DND-41 (cell line): ENCODE data around the gene GMPPB.

Experiments
- ATAC-seq: fragments of 200-7000 bp; cut with Tn5 transposase; 3 replicates; pipeline ENCODE4 v1.9.1; 2021; ENCODE audit warnings: low read depth; ENCODE audit not compliant: insufficient read depth
- DNase-seq: peaks from one replicate; pipeline ENCODE4 v3.0.0-alpha.2; 2020
- H2AFZ ChIP-seq: 2 replicates; pipeline ENCODE4 v1.6.0; 2012; ENCODE audit warnings: low read depth, low read length
- H3K27ac ChIP-seq: 2 replicates; pipeline ENCODE4 v1.5.1; 2012; ENCODE audit warnings: low read length, inconsistent platforms
- H3K27me3 ChIP-seq: fragments of 200-600 bp; sonication (generic); 2 replicates; pipeline ENCODE4 v1.6.0; 2012; ENCODE audit warnings: low read length, mild to moderate bottlenecking, inconsistent platforms; ENCODE audit not compliant: insufficient read depth, poor library complexity
- H3K36me3 ChIP-seq: 2 replicates; pipeline ENCODE4 v1.5.1; 2012; ENCODE audit warnings: low read length, inconsistent platforms; ENCODE audit not compliant: insufficient read depth
- H3K4me1 ChIP-seq: 2 replicates; pipeline ENCODE4 v1.5.1; 2012; ENCODE audit warnings: mild to moderate bottlenecking, low read length; ENCODE audit not compliant: insufficient read depth
- H3K4me2 ChIP-seq: 2 replicates; pipeline ENCODE4 v1.6.0; 2012; ENCODE audit warnings: mild to moderate bottlenecking, moderate library complexity, low read length, inconsistent platforms; ENCODE audit not compliant: insufficient read depth
- H3K4me3 ChIP-seq, 2 experiments: fragments of 200-600 bp in 1 of 2; shearing (Covaris generic) in 1 of 2; 2 replicates each; pipeline ENCODE4 v1.5.1; 2012 to 2016; ENCODE audit warnings: inconsistent platforms in 2 of 2, low read length in 2 of 2, mild to moderate bottlenecking in 2 of 2, low read depth in 1 of 2, moderate library complexity in 1 of 2
- H3K79me2 ChIP-seq: 2 replicates; pipeline ENCODE4 v1.6.0; 2012; ENCODE audit warnings: low read length, inconsistent platforms; ENCODE audit not compliant: insufficient read depth
- H3K9ac ChIP-seq: 2 replicates; pipeline ENCODE4 v1.6.0; 2012; ENCODE audit warnings: low read depth, mild to moderate bottlenecking, inconsistent platforms, low read length, moderate library complexity
- H3K9me3 ChIP-seq: 2 replicates; pipeline ENCODE4 v1.5.1; 2012; ENCODE audit warnings: low read length, moderate library complexity, mild to moderate bottlenecking, inconsistent platforms; ENCODE audit not compliant: insufficient read depth, severe bottlenecking
- H4K20me1 ChIP-seq: 2 replicates; pipeline ENCODE4 v1.6.0; 2012; ENCODE audit warnings: low read length; ENCODE audit not compliant: insufficient read depth
- CTCF ChIP-seq: IDR thresholded peaks from 2 replicates; pipeline ENCODE4 v1.5.1; 2012; ENCODE audit warnings: borderline replicate concordance, low read length, moderate library complexity, mild to moderate bottlenecking; ENCODE audit not compliant: poor library complexity, severe bottlenecking; ENCODE audit errors: extremely low read depth
- EZH2 ChIP-seq: IDR thresholded peaks from 3 replicates; pipeline ENCODE4 v1.6.1; 2012; ENCODE audit warnings: borderline replicate concordance, low read depth, mild to moderate bottlenecking, moderate library complexity, low read length, inconsistent platforms; ENCODE audit not compliant: severe bottlenecking

The GMPPB gene

GRCh38 chr3:49680493-49681231 lies 43.1 kb downstream of the GMPPB start:
- Histone ChIP-seq H3K9me3 (no peaks in the 10 kb centered on the region), H3K79me2 (peaks cover 7% of the 10 kb centered on the region; the same call in 1 of the 2 replicates), H2AFZ (no peak overlapping the region), H3K4me1 (peaks cover 8% of the 10 kb centered on the region), H3K4me3 (no peak overlapping the region), H3K9ac (no peak overlapping the region), H3K27me3 (no peaks in the 10 kb centered on the region), H4K20me1 (peaks cover 5% of the 10 kb centered on the region), H3K27ac (no peak overlapping the region), H3K36me3 (peaks cover 88% of the 10 kb centered on the region), H3K4me2 (no peak overlapping the region)
- TF ChIP-seq EZH2, result no peak
- no peak for TF ChIP-seq CTCF
- no peak for ATAC-seq
- DNase-seq, result no peak

- Histone ChIP-seq H3K4me1 (peaks cover 34% of the 10 kb centered on the region), H3K9ac (peak overlapping the region; percentile 92; the same call in 1 of the 2 replicates), H3K27me3 (no peaks in the 10 kb centered on the region), H3K4me2 (peak overlapping the region; percentile 99), H3K4me3 (peak overlapping the region in 1 of 2 experiments; percentile 15; a peak in 1 of 4 replicates), H3K9me3 (no peaks in the 10 kb centered on the region), H3K79me2 (peaks cover 28% of the 10 kb centered on the region), H3K27ac (no peak overlapping the region), H4K20me1 (peaks cover 16% of the 10 kb centered on the region), H3K36me3 (peaks cover 59% of the 10 kb centered on the region), H2AFZ (no peak overlapping the region)
- ATAC-seq (no peak), DNase-seq (no peak)
- TF ChIP-seq EZH2, result no peak
- TF ChIP-seq CTCF, result no peak
These were observed 47.8 kb downstream of the GMPPB start for GRCh38 chr3:49675912-49676311.

- ATAC-seq (peak; percentile 4), DNase-seq (peak; percentile 45)
- Histone ChIP-seq H3K4me2 (peak overlapping the region; percentile 99), H3K27me3 (no peaks in the 10 kb centered on the region), H3K4me3 (peak overlapping the region; percentile 72 to 97; a peak in 3 of 4 replicates), H2AFZ (peak overlapping the region; percentile 83), H3K4me1 (peaks cover 34% of the 10 kb centered on the region), H3K9me3 (no peaks in the 10 kb centered on the region), H3K36me3 (peaks cover 45% of the 10 kb centered on the region), H3K27ac (peak overlapping the region; percentile 87), H3K9ac (peak overlapping the region; percentile 92), H4K20me1 (peaks cover 16% of the 10 kb centered on the region; the same call in 1 of the 2 replicates), H3K79me2 (peaks cover 28% of the 10 kb centered on the region)
- TF ChIP-seq CTCF (no peak), EZH2 (no peak)
These were observed 49.2 kb downstream of the GMPPB start for GRCh38 chr3:49674497-49674983.
